GM18526 (cell line): ENCODE data around the gene ZSWIM8.

Experiments
- POLR2A ChIP-seq: IDR thresholded peaks from 3 replicates; pipeline ENCODE4 v1.6.1; 2011; ENCODE audit not compliant: insufficient read length; ENCODE audit errors: extremely low read depth

Gene ZSWIM8

DNA sequence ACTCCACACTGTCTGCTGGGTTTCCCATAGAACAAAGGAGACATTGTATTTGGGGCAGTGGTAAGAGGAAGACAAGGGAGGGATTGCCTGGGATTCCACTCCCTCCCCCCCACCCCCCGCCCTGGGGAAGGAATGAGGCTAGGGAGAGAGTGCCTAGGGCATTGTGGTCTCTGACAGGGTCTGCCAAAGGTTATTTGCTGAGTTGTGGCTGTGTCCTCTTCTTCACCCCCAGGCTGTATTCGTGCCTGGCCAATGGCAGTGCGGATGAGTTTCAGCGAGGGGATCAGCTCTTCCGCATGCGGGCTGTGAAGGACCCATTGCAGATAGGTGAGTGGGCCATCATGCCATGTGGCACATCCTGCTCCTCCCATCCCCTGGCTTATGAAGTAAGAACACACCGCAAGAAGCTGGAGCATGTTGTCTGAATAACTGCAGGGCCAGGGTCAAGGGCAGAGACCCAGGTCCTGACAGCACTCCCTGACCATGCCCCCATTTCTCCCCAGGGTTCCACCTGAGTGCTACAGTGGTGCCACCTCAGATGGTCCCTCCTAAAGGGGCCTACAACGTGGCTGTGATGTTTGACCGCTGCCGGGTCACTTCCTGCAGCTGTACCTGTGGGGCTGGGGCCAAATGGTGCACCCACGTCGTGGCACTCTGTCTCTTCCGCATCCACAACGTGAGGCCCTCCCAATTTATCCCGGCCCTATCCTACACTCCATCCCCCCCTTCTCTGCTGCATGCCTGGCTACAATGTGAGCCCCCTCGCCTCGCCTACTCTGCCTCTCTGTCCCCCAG lies 3.7 kb downstream of the ZSWIM8 start:
- no peak for TF ChIP-seq POLR2A

DNA sequence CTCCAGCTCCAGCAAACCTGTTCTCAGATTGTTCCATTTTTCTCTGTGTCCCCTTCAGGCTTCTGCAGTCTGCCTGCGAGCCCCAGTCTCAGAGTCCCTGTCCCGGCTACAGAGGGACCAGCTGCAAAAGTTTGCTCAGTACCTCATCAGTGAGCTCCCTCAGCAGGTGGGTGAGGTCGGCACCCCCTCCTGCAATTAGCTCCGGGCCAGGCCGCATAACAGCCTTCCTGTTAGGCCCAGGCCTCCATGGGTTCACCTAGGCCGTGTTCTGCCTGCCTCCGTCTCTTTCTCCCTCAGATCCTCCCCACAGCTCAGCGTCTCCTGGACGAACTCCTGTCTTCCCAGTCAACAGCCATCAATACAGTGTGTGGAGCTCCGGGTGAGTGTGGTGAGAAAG lies 4.3 kb downstream of the ZSWIM8 start:
- TF ChIP-seq POLR2A, result no peak

DNA sequence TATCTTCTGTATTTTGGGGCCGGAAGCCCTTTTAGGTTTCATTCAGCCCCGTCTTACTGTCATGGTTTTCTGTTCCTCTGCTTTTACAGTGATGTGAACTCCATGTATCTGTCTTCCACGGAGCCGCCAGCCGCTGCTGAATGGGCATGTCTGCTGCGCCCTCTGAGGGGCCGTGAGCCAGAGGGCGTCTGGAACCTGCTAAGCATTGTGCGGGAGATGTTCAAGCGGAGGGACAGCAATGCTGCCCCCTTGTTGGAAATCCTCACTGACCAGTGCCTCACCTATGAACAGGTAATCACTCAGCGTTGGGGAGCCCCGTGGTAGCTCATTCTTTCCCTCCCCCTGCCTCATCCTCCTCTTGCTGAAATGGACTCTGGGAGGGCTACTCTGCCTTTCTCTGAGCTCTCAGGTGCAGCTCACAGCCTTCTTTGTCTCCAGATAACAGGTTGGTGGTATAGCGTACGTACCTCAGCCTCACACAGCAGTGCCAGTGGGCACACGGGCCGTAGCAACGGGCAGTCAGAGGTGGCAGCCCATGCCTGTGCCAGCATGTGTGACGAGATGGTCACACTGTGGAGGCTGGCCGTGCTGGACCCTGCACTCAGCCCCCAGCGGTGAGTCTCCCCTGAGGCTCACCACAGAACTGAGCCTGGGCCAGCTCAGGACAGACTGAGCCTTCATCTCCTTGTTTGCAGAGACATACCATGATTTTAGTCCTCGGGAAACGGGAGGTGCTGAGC lies 5.7 kb downstream of the ZSWIM8 start:
- no peak for TF ChIP-seq POLR2A

DNA sequence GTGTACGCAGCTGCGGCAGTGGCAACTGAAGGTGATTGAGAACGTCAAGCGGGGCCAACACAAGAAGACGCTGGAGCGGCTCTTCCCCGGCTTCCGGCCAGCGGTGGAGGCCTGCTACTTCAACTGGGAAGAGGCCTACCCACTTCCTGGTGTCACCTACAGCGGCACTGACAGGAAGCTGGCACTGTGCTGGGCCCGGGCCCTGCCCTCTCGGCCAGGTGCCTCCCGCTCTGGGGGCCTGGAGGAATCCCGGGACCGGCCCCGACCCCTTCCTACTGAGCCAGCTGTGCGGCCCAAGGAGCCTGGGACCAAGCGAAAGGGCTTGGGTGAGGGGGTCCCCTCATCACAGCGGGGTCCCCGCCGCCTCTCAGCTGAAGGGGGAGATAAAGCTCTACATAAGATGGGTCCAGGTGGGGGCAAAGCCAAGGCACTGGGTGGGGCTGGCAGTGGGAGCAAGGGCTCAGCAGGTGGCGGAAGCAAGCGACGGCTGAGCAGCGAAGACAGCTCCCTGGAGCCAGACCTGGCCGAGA lies 6.5 kb downstream of the ZSWIM8 start:
- TF ChIP-seq POLR2A, result no peak

DNA sequence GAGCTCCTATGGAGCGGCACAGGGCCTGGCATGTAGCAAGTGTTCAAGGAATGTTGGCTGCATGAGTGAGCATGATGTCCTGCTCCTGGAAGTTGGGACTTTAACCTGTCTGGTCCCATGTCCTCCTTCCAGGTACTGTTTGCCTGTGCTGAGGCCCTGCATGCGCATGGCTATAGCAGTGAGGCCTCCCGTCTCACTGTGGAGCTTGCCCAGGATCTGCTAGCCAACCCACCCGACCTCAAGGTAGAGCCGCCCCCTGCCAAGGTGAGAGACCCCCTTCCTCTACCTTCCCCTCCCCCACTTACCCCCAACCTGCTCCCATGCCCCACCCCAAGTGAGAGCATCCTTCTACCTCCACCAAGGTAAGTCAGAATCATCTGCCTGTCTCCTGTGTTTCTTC lies 8.1 kb downstream of the ZSWIM8 start:
- no peak for TF ChIP-seq POLR2A

DNA sequence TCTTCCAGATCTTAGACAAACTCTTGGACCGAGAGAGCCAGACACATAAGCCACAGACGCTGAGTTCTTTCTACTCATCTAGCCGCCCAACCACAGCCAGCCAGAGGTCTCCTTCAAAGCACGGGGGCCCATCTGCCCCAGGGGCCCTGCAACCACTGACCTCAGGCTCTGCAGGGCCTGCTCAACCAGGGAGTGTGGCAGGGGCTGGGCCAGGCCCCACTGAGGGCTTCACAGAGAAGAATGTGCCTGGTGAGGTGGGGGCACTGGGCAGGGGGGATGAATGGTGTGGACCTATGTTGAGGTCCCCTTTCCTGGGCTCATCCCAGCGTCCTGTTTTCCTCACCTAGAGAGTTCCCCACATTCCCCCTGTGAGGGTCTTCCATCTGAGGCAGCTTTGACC lies 11.4 kb downstream of the ZSWIM8 start:
- TF ChIP-seq POLR2A, result no peak

DNA sequence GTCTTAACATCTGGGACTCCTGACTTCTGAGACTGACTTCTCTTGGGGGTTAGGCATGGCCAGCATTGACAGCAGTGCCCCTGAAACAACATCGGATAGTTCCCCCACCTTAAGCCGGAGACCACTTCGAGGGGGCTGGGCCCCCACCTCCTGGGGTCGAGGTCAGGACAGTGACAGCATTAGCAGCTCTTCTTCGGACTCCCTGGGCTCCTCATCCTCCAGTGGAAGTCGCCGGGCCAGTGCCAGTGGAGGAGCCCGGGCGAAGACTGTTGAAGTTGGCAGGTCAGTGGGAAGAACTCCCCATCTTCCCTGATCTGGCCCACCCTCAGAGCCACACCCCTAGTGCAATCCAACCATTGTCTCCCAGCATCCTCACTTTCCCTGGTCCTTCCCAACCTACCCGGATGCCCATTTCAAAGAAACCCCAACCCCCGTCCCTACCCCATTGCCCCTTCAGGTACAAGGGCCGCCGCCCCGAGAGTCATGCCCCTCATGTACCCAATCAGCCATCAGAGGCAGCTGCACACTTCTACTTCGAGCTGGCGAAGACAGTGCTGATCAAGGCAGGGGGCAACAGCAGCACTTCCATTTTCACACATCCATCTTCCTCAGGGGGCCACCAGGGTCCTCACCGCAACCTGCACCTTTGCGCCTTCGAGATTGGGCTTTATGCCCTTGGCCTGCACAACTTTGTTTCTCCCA lies 12.1 kb downstream of the ZSWIM8 start:
- TF ChIP-seq POLR2A, result no peak

DNA sequence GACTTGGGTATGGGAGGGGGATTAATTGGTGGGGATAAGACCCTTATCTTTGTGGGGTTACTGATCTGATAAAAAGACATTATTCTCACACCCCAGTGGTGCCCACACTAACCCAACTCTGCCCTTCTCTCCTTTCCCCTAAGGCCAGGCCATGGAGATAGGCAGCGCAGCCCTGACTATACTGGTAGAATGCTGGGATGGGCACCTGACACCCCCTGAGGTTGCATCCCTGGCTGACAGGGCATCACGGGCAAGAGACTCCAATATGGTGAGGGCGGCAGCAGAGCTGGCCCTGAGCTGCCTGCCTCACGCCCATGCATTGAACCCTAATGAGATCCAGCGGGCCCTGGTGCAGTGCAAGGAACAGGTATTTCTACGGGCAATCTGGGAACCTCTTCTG lies 12.7 kb downstream of the ZSWIM8 start:
- no peak for TF ChIP-seq POLR2A

DNA sequence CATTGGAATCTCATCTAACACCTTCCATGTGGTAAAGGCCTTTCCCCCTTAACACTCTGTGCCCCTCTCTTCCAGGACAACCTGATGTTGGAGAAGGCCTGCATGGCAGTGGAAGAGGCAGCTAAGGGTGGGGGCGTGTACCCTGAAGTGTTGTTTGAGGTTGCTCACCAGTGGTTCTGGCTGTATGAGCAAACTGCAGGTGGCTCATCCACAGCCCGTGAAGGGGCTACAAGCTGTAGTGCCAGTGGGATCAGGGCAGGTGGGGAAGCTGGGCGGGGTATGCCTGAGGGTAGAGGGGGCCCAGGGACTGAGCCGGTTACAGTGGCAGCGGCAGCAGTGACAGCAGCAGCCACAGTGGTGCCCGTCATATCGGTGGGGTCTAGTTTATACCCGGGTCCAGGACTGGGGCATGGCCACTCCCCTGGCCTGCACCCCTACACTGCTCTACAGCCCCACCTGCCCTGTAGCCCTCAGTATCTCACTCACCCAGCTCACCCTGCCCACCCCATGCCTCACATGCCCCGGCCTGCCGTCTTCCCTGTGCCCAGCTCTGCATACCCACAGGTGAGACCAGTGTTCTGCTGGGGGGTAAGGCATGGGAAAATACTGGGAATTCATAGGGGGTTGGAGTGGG lies 13.6 kb downstream of the ZSWIM8 start:
- TF ChIP-seq POLR2A, result no peak

DNA sequence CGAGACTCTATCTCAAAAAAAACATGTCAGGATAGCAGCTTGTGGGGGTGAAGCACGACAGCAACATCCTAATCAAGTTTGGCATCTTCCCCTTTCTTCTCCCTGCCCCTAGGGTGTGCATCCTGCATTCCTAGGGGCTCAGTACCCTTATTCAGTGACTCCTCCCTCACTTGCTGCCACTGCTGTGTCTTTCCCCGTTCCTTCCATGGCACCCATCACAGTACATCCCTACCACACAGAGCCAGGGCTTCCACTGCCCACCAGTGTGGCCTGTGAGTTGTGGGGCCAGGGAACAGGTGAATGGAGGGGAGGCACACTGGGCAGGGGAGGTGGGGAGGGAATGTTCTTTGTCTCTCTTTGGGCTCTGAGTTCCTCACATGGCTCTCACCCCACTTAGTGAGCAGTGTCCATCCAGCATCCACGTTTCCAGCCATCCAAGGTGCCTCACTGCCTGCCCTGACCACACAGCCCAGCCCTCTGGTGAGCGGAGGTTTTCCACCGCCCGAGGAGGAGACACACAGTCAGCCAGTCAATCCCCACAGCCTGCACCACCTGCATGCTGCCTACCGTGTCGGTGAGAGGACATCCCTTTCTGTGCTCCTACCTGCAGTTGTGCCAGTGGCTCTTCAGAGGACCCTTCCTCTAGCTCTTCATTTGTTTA lies 14.6 kb downstream of the ZSWIM8 start:
- no peak for TF ChIP-seq POLR2A

DNA sequence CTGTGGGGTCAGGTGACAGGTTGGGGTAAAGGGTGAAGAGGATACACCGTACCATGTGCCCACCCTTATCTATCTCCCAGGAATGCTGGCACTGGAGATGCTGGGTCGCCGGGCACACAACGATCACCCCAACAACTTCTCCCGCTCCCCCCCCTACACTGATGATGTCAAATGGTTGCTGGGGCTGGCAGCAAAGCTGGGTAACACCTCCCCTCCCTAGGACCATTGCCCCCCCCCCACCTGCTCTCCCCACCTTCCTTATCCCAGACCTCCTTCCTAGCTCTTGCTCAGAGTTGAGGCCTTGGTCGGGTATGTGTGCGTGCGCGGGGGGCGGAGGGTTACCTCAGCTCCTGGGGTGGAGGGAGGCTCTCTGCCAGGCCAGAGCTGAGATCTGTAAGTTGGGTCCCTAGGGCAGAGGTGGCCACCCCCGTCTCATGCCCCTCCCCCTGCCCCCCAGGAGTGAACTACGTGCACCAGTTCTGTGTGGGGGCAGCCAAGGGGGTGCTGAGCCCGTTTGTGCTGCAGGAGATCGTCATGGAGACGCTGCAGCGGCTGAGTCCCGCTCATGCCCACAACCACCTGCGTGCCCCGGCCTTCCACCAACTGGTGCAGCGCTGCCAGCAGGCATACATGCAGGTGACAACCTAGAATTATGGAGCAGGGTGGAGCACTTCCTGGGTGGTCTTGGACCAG lies 15.3 kb downstream of the ZSWIM8 start:
- no peak for TF ChIP-seq POLR2A

DNA sequence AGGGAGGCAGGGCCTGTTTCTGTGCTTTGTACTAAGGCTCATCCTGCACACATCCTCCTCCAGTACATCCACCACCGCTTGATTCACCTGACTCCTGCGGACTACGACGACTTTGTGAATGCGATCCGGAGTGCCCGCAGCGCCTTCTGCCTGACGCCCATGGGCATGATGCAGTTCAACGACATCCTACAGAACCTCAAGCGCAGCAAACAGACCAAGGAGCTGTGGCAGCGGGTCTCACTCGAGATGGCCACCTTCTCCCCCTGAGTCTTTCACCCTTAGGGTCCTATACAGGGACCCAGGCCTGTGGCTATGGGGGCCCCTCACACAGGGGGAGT lies 15.8 kb downstream of the ZSWIM8 start:
- no peak for TF ChIP-seq POLR2A

DNA sequence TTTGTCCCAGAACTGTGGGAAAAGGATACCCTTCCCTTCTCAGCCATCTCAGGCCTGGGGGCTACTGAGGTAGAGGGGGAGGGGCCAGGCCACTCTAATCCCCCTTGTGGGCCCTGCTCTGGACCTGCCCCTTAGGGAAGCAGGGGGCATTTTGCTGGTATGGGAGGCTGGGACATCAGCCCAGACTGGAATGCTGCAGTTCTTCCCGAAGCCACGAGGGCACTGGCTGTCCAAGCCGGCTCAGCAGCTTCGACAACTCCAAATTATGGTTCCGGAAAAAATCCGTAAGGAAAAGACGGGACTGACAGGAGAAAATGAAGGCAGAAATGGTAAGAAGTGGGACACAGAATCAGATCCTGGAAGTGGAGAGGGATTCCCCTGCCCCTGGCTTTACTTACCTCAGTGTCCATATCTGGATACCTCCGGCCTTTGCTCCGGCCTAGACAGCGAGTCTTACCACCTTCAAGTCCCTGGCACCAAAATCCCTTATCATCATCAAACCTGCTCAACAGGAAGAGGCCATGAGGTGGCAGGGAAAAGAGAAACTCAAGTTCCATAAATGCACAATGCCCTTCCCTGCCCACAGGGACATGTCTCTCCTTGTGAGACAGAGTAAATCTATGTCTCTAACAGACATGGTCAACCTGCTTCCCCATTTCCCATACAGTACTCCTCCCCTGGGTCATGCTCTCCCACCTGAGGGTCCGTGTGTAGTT lies 17.0 kb downstream of the ZSWIM8 start:
- TF ChIP-seq POLR2A, result no peak
